Stimulated activated CD4-positive, alpha-beta T cell treated with anti-CD3 and anti-CD28 coated beads, TNF-alpha, amount 100 ng/mL, for 48 hours (primary cell): ENCODE data around the gene GRIN2D.
"Not testable (repeated sequence)": the region's sequence is repeated elsewhere in the genome, so short reads cannot be mapped to it uniquely, and the experiment has no call there.

Experiments used
- DNase-seq, 3 donors: peaks; one replicate each; pipeline ENCODE4 v3.0.0-alpha.2; 2020; ENCODE audit warnings: low read depth in 3 of 3

GRIN2D gene

DNA sequence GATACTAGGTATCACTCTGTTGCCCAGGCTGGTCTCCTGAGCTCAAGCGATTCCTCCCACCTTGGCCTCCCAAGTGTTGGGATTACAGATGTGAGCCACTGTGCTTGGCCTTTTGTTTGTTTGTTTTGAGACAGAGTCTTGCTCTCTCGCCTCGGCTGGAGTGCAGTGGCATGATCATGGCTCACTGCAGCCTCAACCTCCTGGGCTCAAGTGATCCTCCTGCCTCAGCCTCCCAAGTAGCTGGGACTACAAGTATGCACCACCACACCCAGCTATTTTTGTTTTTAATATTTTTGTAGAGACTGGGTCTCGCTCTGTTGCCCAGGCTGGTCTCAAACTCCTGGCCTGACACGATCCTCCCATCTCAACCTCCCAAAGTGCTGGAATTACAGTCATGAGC, 21.7 kb upstream of the GRIN2D start:
- DNase-seq, result not testable (repeated sequence)

DNA sequence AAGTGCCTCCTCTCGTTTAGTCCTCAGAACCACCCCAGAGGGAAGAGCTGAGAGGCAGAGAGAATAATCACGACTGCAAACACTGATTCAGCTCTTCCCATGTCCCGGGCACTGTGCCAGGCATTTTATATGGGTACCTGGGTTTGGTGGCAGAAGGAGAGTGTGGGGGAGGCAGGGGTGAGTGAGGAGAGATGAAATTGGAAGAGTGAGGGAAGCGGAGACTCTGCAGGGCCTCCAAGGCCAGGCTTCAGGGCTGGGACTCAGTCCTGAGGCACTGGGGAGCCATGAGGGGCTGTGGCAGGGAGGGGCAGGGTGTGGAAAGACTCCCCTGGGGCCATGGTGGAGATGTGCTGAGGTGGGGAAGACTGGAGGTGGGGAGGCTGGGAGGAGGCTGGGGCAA, 20.6 kb upstream of the GRIN2D start:
- no peak for DNase-seq

DNA sequence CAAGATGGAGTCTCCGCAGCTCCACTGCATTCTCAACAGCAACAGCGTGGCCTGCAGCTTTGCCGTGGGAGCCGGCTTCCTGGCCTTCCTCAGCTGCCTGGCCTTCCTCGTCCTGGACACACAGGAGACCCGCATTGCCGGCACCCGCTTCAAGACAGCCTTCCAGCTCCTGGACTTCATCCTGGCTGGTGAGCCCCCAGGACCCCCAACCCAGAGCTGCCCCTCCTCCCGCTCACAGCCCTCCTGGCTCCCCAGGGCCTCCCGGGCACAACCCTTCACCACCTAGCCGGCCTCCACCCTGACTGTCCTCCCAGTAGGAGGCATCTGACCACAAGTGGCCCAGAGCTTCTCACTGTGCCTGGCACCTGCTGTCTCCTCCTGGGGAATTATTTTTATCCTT, 19.9 kb upstream of the GRIN2D start:
- no peak for DNase-seq

DNA sequence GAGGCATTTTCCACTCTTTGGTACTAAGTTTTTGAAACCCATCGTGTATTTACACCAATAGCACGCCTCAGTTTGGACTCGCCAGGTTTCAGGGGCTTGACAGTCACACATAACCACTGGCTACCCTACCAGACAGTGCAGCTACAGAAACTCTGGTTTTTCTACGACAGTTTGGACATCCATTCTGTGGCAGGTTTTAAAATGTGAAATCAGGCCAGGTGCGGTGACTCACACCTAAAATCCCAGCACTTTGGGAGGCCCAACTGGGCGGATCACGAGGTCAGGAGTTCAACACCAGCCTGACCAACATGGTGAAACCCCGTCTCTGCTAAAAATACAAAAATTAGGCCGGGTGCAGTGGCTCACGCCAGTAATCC, 15.3 kb upstream of the GRIN2D start:
- DNase-seq, result no peak

DNA sequence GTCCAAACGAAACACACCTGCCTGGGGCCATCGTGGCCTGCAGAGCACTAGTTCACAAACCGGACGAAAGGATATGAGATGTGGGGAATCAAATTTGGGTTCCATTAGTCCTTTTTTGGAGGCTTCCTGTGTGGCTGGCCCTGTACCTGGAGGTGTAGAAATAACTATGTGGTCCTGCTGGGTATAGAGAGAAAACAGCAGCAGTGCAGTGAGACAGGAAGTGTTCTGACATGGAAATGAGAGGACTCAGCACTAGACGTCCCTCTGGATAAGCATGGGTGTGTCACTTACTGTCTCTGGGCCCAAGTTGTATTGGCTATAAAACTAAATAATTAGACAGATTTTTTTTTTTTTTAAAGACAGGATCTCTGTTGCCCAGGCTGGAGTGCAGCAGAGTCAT, 14.4 kb upstream of the GRIN2D start:
- DNase-seq, result no peak

DNA sequence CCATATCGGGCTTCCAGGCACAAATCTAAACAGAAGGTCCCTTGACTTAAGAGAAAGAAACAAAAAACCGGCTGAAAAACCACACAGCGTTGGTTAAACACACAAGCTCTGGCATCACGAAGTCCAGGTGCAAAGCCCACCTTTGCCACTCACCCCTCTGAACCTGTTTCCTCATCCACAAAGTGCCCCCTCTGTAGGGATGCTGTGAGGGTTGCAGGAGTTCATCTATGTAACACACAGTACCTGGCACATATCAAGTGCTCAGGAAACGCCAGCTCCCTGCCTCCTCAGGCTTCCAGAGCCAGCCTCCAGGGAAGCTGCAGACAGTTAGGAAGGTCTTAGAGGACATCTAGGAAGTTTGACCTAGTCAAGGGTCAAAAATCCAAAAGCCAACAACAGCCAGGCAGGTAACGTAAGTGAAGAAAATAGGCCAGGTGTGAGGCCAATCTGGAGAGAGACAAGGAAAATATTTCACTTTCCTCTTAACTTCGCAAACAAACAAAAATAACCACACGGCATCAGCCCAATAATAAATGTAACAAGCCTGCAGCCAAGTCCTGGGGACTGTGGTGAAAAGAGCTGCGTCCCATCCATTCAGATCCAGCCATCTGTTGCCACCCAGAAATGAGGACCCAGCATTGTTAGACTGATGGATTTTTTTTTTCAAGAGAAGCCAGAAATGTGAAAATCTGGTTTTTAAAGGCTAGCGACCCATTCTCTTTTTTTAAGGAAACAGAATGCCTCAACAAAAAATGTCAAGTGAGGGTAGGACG, 12.1 kb upstream of the GRIN2D start:
- no peak for DNase-seq

DNA sequence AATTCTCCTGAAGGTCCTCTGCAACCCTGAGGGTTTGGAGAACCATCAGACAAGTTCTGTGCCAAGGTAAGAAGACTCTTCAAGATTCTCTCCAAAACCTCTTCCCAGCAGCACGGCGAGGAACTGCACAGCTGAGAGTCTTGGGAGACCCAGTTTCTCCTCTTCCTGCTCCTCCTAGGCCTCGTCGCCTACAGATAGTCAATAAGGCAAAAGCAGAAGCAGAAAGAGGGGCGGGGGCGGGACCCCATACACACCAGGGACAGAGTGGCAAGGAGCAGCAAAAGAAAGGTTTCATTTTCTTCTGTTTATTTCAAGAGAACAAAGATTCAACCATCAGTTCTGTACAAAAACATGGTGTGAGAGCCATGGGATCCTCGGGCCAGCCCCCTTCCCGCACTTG, 11.2 kb upstream of the GRIN2D start:
- no peak for DNase-seq

DNA sequence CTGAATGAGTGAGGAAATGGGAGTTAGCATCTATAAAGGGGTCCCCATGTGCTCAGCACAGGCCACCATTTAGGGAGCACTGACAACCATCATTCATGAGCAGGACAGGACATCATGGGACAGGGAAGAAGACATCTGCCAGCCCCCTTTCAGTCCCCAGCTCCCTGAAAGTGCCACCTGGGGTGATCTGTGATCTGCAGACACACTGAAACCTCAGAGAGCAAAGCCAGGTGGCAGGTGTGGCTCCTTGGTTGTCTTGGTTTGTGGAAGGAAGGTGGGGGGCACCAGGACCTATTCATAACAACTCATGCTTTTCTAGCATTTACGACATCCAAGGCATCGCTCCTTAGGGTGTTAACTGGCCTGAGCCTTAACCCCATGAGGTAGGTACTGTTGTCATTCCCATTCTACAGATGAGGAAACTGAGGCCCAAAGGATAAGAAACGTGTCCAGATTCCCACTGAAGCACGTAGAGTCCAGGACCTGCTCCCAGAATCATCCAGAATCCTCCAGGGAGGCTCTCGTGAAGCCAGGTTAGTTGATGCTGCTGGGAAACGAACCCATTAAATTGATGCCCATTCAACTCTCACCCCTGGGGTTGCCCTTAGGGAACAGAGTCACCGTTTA, 7.9 kb upstream of the GRIN2D start:
- DNase-seq, result no peak

DNA sequence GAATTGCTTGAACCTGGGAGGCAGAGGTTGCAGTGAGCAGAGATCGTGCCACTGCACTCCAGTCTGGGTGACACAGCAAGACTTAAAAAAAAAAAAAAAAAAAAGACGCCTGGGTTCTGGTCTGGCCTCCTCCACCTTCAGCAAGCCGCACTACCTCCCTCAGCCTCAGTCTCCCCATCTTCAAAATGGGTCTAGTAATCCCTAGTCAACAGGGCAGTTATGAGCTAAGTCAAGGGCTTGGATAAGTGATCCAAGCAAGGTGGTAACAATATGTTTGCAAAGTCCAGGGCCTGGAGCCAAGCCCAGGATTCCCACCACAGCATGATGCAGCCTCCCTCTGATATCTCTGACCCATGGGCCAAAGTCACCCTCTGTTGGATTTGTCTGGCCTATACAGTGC, 6.5 kb upstream of the GRIN2D start:
- no peak for DNase-seq

DNA sequence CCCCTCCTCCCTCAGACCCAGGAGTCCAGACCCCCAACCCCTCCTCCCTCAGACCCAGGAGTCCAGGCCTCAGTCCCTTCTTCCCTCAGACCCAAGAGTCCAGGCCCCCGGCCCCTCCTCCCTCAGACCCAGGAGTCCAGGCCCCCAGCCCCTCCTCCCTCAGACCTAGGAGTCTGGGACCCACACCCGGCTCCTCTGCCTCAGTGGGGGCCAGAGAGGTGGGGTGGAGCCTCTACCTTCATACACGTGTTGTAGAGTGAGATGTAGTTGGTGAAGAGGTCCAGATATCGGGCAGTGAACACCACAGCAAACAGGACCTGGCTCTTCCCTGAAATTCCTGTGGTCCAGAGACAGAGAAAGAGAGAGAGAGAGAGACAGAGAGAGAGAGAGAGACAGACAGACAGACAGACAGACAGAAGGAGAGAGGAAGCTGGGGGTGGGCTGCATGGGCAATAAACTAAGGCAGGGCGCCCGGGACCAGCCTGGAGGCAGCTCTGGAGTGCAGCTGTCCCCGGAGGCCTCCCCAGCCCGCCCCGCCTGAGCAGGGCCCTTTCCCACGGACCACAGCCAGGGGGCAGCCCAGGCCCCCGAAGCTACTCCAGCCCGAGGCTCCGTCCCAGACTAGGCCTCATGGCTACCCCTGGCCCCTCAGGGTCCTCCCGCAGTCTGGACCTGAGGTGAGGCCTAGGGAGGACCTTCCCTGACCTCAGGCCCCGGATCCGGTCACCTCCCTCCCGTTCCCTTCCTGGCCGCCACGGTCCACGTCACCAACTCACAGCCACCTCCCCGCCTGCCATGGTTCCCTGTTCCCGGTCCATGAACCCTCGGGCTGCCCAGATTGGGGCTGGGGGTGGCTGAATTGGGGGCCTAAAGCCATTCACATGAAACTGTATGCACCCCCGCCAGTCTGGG, 3.0 kb upstream of the GRIN2D start:
- peak in 1 of 3 donors; percentile 61 for DNase-seq

DNA sequence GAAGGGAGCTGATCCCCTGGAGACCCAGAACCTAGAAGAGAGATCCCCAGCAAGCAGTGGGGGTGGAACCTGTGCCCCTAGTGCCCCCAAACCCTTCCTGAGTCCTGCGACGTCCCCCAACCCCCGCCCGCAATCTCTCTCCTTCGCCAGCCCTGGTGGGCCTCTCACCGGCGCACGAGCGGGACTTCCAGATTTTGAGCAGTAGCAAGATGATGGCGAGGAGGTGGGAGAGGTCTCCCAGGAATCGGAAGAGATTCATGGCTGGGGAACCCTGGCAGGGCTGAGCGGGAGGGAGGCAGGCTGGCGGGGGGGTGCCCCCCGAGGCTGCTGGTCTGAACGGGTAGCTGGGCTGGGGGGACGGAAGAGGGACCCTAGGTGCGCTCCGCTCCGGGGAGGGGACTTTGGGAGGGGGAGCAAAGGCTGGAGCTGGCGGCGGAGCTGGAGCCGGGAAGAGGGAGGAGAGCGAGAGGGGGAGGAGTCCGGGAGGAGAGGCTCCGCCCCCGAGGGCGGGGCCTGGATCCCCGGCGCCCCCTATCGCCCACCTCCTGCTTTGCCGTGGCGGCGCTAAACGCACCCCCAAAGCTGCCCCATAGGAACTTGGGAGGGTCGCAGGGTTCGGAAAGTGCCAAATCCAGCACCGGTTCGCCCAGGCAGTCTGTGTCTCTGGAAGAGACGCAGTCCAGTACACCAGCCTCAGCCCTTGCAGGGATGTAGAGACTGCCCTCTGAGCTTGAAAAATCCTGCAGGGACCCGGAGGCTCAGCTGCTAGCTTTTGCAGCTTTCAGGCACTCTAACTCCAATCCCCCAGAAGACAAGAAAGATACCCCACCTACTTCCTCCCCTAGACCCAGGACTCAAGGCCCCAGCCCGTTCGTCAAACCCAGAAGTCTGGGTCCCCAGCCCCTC, 2.1 kb upstream of the GRIN2D start, which contains the start of gene KDELR1:
KDELR1 (minus strand) TSS at position 452 of the 906 bp plus-strand sequence; CDS start at position 259, 193 bp downstream.
- peak in 2 of 3 donors; percentile 61 for DNase-seq

DNA sequence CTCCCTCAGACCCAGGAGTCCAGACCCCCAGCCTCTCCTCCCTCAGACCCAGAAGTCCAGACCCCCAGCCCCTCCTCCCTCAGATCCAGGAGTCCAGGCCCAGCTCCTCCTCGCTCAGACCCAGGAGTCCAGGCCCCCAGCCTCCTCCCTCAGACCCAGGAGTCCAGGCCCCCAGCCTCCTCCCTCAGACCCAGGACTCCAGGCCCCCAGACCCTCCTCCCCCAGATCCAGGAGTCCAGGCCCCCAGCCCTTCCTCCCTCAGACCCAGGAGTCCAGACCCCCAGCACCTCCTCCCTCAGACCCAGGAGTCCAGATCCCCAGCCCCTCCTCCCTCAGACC, 1.5 kb upstream of the GRIN2D start:
- DNase-seq, result not testable (repeated sequence)

DNA sequence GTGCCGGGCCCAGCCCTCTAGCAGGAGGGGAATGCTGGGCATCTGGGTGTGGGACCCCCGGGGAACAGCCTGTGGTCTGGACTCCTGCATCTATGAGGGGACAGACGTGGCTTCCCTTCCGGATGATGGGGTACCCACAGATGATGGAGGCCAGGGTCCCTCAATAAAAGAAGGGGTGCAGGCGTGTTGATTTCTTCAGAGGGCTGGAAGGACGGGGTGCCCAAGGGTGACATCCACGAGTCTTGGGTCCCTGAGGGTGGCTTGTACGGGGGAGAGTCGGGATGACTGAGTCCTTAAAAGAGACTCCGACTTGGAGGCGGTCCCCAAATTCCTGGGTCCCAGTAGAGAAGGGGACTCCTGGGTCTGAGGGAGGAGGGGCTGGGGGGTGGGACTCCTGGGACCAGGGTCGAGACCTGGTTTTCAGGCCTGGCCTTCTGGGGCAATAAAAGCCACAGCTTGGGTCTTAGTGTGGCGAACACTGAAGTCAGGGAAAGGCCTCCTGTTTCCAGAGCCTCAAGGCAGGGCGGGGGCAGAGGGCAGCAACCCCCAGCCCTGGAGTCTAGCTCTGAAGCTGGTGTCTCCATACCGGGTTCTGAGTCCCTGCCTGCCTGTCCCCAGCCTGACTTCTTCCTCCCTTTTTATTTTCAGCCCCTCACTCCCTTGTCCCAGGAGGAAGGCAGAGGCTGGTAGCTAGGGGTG, 459 bp upstream of the GRIN2D start:
- no peak for DNase-seq

DNA sequence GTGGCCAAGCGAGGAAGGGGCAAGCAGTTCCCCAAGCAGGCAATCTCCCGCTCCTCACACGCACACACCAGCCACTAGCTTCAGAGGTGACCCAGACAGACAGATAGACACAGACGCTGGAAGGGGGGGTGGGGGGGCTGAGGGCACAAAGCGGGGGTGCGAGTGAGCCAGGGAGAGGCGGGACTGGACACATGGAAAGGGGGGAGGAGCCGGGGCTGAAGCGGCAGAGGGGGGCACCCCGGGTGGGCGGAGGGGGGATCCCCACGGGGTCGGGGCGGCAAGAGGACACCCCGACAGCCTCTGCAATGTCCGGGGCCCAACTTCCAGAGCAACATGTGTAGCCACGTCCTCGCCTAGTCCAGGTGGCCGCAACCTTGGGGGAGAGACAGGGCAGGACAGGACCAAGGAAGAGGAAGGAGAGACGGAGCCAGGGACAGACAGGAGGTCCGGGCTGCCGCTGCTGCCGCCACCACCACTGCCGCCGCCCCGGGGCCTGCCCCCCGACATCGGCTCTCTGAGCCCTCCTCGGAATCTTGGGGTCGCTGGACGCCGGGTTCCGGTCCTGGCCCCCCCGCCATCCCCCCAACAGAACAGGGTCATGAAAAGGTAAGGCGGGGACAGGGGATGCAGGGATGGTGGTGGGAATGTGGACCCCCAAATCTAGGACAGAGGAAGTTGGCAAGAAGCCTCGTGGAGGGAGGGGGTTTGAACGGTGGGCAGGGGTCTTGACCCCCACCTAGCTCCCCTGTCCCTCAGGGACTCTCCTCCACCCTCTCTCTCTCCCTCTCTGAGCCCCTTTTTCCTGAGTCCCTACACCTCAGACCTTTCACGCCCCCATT, 1.1 kb downstream of the GRIN2D start:
- DNase-seq, result no peak

DNA sequence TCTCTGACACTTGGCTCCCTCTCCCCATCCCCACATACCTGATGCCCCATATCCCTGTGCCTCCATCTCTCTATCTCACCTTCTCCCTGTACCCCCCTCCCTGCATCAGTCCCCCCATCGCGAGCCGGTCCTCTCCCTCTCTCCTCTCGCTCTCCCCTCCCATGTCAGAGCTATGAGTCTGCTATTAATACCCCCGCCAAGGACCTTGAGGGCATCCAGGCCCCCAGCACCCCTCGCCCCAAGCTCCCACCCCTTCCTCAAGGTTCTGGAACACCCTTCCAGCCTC, 1.6 kb downstream of the GRIN2D start:
- no peak for DNase-seq

DNA sequence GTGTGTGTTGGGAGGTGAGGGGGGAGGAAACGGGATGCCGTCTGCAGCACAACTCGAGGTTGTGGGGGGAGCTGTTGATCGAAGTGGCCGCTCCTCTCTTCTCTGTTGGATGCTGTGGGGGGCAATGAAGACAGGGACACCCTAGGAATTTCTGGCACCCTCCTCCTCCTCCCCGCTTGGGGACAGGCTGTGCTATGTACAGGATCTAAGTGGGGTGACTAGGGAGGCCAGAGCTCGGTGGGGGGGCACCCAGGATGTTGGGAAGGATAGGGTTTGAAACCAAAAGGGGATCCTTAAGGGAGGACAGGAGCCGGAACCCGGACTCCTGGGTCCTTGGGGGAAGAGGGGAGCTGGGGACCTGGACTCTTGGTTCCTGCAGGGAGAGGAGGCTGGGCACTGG, 2.0 kb downstream of the GRIN2D start:
- DNase-seq, result no peak

DNA sequence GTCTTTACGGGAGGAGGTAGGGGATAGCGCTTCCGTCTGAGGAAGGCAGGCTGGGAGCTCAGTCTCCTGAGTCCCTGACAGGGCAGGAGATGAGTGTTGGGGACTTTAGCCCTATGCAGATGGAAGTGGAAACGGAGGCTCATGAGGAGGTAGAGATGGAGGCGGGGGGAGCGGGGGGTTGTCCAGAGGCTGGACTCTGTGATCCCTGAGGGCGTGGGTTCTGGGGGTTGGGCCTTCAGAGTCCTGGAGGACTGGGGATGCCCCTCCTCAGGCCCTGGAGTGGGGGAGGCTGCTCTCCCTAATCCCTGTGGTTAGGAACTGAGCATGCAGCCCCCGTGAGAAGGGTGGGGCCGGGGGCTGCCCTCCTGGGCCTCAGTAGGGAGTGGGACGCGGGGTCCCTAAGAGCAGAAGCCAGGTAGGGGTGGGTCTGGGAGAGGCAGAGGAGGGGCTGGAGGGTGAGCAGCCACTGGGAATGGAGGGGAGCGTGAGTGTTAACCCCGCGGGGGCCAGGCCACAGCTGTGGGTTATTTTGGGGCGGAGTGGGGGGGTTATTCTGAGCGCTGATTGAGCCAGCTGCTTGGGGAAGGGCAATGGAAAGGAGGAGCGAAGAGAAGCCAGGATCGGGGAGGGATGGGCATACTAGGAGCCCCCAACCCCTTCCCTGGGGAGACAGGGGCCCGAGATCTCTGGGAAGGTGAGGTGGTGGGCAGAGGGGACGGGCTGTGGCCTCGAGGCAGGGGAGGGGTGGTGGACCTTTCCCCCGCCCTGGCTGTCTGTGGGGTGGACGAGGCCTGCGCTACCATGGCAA, 2.8 kb downstream of the GRIN2D start:
- DNase-seq, result no peak

DNA sequence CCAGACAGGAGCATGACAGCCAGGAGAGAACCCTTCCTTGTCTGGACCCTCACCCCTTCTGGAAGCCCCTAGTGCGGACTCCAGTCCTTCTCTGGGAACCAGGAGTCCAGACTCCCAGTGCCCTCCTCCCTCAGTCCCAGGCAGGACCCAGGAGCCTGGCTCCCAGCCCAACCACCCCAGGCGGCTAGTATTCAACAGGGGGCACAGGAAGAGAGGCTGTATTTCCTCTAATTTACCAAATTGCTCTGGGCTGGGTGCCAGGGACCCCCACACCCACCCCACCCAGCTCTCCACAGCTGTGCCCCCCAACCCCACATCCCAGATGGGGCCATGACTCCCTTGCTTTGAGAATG, 3.3 kb downstream of the GRIN2D start:
- DNase-seq, result no peak

DNA sequence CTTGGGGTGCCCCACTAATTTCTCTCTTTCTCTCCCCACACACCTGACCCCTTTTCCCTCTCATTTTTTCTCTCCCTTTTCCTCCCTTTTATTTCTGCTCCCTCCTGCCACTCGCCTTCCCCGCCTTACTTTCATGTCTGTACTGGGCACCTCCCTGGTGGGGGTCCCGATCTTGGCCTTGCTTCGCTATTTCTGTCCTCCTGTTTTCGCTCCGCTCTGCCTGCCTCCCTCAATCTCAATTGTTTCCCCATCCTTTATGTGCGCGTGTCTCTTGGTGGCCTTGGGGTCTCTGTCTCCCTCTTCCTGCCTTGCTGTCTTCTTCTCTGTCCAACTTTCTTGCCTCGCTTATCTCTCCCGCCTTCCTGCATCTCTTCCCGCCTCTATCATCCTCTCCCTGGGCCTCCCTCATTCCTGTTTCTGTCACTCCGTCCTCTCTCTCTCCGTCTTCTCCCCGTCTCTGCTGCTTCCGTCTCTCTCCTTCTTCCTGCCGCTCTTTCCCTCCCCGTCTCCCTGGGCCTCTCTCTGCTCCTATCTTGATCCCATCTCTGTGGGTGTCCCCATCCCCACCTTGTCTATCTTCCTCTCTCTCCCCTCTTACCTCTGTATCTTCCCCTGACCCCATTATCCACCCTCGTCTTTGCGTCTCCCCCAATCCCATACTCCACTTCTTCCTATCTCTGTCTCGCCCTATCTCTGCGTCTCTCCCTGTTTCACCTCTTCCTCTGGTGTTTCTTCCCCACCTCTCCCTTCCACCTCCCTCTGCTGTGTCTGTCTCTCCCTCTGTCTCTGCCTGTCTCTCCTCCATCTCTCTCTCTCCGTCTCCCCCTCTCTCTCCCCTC, 4.0 kb downstream of the GRIN2D start:
- no peak for DNase-seq
